ENCODE data around the gene TEAD1. TPM values are rescaled to one million over a fixed set of nuclear protein-coding genes. Genes with fewer than 3 reads are reported as not detected.

TEAD1 gene
- total RNA-seq, 2 experiments from 2014 or later, result 1.0 to 1.5 TPM

DNA sequence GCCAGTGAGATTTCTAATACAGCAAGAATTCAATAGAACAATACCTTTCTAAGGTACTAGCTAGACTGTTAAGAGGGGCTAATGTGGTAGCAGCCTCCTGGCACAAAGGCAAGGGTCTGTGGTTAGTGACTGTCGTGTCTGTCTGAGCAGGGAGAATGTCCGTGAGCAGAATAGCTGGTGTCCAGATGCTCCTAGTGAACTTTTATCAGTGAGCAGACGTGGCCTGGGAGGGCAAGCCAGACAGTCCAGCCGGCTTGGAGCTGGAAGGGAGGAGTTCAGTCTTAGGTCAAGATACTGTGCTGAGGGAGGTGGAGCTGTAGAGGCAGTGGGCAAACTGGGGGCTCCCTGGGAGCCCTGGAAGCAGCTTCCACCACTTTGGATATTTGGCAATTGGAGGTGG is 138.6 kb downstream of the TEAD1 start:
- peaks cover 16% of the 10 kb centered on the region for H3K4me1 Mint-ChIP-seq (ENCODE audit: low read depth)
- no peaks in the 10 kb centered on the region for H3K9me3 Mint-ChIP-seq
- no peak for DNase-seq
- intact Hi-C loops (cut with micrococcal nuclease), result no loop called here
- H3K27ac Mint-ChIP-seq, result no peak overlapping the region
- CTCF ChIA-PET, result no interaction called here
- peaks cover 23% of the 10 kb centered on the region for H3K27me3 Mint-ChIP-seq
- H3K4me3 Mint-ChIP-seq, result no peak overlapping the region
- H3K36me3 Mint-ChIP-seq, result no peaks in the 10 kb centered on the region
- POLR2A ChIA-PET, result no interaction called here

DNA sequence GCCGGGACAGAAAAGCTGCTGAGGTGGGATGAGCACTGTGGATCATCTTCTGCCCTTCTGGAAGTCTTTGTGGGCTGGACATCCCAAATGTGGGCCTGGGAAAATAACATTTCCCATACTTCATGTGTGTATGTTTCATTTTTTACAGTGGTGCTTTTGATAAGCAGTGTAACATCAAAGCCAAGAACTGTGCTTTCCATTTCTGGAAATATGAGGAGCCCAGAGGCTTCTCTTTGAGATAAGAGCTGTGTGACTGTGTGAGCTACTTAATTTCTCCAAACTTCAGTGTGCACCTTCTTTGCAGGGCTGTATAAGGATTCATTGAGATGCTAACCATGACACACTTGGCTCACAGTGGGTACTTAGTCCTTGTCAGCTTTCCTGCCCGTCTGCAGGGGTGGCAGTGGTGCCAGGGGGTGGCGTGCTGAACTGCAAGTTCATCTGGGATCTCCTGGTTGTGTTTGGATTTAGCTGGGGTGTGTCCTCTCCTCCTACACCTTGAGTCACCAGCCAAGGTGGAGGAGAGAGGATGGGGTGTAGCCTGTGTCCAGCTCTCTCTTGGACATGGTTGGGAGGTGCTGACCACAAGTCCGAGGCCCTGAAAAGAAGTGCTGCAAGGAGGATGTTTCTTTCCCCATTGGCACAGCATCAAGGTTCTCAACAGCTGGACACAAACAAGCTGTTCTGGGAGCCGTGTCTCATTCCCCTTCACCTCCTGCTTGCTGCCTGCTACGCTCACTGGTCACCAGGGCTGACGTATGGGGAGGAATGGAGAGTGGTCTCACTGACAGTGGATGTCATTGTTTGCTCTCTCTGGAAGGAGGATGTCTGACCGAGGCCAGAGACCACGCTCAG is 139.4 kb downstream of the TEAD1 start:
- ChIA-PET CTCF (no interaction called here), POLR2A (no interaction called here)
- H3K4me1 Mint-ChIP-seq (ENCODE audit: low read depth), result peaks cover 14% of the 10 kb centered on the region
- intact Hi-C loops (cut with micrococcal nuclease), result no loop called here
- no peaks in the 10 kb centered on the region for H3K9me3 Mint-ChIP-seq
- no peak overlapping the region for H3K27ac Mint-ChIP-seq
- H3K4me3 Mint-ChIP-seq, result no peak overlapping the region
- DNase-seq, result no peak
- H3K36me3 Mint-ChIP-seq, result no peaks in the 10 kb centered on the region
- H3K27me3 Mint-ChIP-seq, result peaks cover 23% of the 10 kb centered on the region

DNA sequence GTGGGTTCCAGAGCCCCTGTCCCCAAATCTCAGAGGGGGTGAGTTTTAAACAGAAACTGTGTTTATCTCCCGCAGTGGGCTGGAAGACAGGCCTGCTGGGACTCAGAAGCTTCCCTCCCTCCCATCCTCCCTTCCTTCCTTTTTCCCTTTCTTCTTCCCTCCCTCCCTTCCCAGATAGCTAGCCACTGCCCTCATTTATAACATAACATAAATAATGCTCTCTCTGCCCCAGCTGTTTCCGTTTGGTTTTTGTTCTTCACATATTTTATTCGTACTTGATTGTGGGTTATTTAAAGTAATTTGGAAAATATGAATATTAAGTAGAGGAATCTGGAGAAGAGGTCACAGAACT is 140.9 kb downstream of the TEAD1 start:
- Mint-ChIP-seq H3K36me3 (no peaks in the 10 kb centered on the region), H3K27ac (no peak overlapping the region), H3K4me1 (ENCODE audit: low read depth) (peaks cover 14% of the 10 kb centered on the region), H3K27me3 (peaks cover 22% of the 10 kb centered on the region), H3K4me3 (no peak overlapping the region), H3K9me3 (no peaks in the 10 kb centered on the region)
- POLR2A ChIA-PET, result no interaction called here
- intact Hi-C loops (cut with micrococcal nuclease), result no loop called here
- DNase-seq, result no peak
- CTCF ChIA-PET, result interaction anchor here (0.6 kb wide), 1 partner anchor 749 kb away, joined by 3 read pairs; no protein-coding TSS in a partner anchor

DNA sequence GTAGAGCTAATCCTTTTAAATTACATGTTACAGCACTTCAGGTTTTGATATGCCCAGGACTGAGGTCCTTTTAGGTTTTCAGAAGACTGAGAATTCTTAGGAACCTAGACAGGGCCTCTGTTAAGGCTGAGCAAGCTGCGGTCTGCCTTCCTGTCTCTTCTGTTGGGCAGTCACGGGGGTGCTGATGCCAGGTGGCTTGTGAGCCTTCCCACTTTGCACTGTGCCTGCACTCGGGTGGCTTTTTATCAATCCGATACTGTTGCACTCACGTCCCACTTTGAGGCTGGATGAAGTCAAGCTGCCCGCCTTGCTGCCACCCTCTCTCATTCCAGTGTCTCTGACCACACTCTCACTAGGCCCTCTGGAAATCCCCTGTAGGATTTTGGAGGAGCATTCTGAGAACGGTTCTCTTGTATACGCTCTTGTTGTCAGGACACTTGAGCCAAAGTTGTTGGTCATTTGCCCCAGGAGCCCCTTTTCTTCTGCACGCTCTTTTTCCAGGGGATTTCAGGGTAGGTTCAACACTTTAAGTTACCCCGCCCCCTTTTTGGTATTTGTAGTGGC is 141.8 kb downstream of the TEAD1 start:
- Mint-ChIP-seq H3K27me3 (peaks cover 22% of the 10 kb centered on the region), H3K4me1 (ENCODE audit: low read depth) (peaks cover 14% of the 10 kb centered on the region), H3K4me3 (no peak overlapping the region), H3K27ac (no peak overlapping the region), H3K36me3 (no peaks in the 10 kb centered on the region), H3K9me3 (no peaks in the 10 kb centered on the region)
- CTCF ChIA-PET, result no interaction called here
- POLR2A ChIA-PET, result no interaction called here
- intact Hi-C loops (cut with micrococcal nuclease), result no loop called here
- no peak for DNase-seq

DNA sequence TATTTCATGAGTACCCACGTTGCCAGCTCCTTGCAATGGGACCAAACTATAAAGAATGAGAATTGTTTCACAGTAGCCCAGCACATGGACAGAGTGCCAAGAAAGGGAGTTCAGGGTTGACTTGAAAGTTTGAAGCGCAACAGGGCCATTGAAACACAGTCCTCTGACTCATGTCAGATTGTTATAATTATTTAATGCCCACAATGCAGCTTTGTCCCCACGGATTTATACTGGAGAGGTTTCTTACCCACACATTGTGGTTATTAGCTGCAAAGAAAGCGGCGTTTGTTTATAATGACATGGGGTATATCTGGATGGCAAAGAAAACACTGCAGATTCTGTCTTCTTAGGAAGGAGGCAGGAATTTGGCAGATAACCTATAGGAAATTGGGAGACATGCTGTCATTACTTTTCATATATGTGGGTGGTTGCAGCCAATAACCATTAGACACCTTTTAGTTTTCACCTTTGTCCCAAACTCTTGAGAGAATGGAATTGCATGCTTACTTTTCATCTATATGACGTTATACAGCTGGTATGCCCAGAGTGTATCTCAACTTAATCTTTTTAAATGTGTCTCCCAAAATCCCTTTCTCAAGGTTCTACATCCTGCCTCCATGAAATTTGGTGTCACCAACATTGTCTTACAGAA is 143.6 kb downstream of the TEAD1 start:
- Mint-ChIP-seq H3K36me3 (no peaks in the 10 kb centered on the region), H3K27ac (no peak overlapping the region), H3K27me3 (peaks cover 21% of the 10 kb centered on the region), H3K4me3 (no peak overlapping the region), H3K4me1 (ENCODE audit: low read depth) (peaks cover 14% of the 10 kb centered on the region), H3K9me3 (no peaks in the 10 kb centered on the region)
- intact Hi-C loops (cut with micrococcal nuclease), result no loop called here
- DNase-seq, result no peak
- ChIA-PET POLR2A (no interaction called here), CTCF (interaction anchor here (1.2 kb wide), 1 partner anchor 487 kb away, joined by 3 read pairs; no protein-coding TSS in a partner anchor)

DNA sequence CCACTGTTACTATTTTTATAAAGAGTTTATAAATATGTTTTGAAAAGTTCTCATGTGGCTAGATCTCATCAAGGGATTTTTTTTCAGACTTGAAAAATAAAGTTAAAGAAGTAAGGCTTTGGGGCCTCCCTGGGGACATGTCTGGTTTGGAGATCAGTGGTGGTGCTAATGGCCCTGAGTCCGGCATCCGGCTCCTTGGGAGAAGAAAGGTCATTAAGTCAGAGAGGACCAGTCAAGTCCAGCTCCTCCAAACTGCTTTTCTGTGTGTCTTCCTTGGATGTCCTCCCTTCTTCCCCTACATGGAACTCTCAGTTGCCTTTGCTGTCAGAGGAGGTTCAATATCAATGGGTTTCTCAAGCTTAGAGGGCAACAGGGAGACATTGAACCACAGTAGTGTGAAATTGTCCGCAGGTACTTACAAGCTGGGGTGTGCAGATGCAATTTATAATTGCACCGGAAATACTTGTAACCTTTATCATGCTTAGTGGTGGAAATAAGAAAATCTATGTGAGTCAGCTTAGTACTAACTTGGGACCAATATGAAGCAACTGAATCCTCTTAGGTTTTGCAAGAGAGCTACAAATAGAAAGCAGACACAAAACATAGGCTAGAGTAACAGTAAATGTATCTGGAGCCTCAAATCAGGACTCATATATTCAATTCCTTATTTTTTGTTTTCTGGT is 144.3 kb downstream of the TEAD1 start:
- Mint-ChIP-seq H3K27ac (no peak overlapping the region), H3K36me3 (no peaks in the 10 kb centered on the region), H3K4me3 (no peak overlapping the region), H3K27me3 (peaks cover 19% of the 10 kb centered on the region), H3K4me1 (ENCODE audit: low read depth) (peaks cover 14% of the 10 kb centered on the region), H3K9me3 (no peaks in the 10 kb centered on the region)
- intact Hi-C loops (cut with micrococcal nuclease), result no loop called here
- no peak for DNase-seq
- CTCF ChIA-PET, result interaction anchor here (1.2 kb wide), 1 partner anchor 487 kb away, joined by 3 read pairs; no protein-coding TSS in a partner anchor
- POLR2A ChIA-PET, result no interaction called here

DNA sequence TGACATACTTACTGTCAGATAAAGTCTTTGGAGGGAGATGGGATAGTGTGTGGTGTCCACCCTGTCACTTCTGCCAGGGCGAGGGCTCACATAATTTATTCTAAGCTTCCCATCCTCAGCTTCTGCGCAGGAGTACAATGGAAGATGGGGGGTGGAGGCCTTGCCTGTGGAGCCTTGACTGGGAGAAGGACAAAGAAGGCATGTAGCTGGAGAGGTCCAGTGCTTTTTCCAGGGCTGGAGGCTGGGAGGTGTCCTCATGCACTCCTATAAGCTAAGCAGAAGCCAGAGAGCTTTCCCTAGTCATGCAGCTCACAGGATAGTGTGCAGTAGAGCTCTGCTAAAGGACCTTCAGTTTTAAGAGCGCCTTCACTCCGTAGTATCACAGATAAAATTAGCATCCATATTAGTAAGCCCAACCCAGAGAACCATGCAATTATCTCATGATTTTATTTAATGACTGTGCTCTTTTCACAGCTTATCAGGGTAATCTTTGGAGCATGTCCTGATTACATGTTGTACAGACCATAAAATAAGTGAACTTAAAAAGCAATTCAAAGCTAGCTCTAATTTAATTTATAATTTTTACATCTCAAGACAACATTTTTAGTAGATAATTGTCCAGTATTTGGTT is 148.3 kb downstream of the TEAD1 start:
- POLR2A ChIA-PET, result interaction anchor here (0.6 kb wide), 1 partner anchor 460 kb away, joined by 3 read pairs; no protein-coding TSS in a partner anchor
- H3K4me1 Mint-ChIP-seq (ENCODE audit: low read depth), result no peaks in the 10 kb centered on the region
- no peaks in the 10 kb centered on the region for H3K36me3 Mint-ChIP-seq
- DNase-seq, result no peak
- H3K27me3 Mint-ChIP-seq, result peaks cover 31% of the 10 kb centered on the region
- no peaks in the 10 kb centered on the region for H3K9me3 Mint-ChIP-seq
- no peak overlapping the region for H3K27ac Mint-ChIP-seq
- CTCF ChIA-PET, result no interaction called here
- no peak overlapping the region for H3K4me3 Mint-ChIP-seq
- intact Hi-C loops (cut with micrococcal nuclease), result no loop called here

DNA sequence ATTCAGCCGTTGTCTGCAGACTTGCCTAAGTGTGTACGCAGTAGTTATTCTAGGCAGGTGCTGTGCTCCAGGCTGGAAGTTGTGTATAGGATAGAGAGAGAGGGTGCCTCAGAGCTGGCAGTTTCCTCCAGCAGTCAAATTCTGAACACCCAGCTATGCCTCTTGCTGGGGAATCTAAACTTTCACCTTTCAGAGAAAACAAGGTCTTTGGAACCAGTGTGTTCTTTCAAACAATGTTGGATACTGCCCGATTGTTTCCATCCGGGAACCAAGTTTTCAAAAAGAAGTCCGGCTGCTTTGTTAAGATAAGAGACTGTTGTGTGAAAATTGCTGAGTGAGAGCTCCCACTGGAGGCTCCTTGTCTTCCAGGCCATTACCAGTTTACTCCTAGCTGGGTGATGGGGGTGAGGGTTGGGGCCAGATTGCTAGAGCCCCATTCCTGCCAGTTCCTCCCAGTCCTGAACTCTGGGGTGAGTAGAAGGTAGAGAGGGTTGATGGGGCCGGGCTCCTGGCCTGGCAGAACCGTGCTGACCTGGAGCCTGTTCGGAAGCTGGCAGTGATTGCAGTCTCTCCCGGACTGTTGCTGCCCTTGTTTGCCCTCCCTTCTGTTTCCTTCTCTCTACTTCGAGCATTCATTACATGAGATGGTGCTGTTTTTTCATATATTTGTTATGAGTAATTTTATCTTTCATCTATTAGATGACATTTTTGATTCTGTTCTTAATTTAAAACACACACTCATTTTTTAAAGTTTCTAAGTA is 150.2 kb downstream of the TEAD1 start:
- Mint-ChIP-seq H3K4me1 (ENCODE audit: low read depth) (peaks cover 7% of the 10 kb centered on the region), H3K36me3 (no peaks in the 10 kb centered on the region), H3K27me3 (peaks cover 47% of the 10 kb centered on the region), H3K27ac (no peak overlapping the region), H3K4me3 (no peak overlapping the region), H3K9me3 (no peaks in the 10 kb centered on the region)
- ChIA-PET POLR2A (no interaction called here), CTCF (no interaction called here)
- intact Hi-C loops (cut with micrococcal nuclease), result no loop called here
- no peak for DNase-seq

DNA sequence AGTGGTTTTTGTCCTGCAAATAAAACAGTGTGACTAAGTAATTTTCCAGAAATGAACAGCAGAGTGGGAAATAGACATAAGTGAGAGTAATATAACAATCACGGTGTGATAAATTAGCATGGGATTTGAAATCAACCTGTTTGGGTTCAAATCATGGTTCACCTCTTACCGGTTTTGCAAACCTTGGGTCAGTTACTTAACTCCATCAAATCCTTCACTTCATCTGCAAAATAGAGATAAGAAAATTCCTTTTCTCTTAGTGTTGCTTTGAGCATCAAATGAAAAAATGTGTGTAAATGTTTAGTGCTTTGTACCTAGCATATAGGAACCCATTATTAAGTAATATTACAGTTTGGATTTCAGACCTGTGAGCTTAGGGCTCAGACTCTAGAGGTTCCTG is 152.2 kb downstream of the TEAD1 start:
- no peak overlapping the region for H3K27ac Mint-ChIP-seq
- ChIA-PET CTCF (no interaction called here), POLR2A (no interaction called here)

DNA sequence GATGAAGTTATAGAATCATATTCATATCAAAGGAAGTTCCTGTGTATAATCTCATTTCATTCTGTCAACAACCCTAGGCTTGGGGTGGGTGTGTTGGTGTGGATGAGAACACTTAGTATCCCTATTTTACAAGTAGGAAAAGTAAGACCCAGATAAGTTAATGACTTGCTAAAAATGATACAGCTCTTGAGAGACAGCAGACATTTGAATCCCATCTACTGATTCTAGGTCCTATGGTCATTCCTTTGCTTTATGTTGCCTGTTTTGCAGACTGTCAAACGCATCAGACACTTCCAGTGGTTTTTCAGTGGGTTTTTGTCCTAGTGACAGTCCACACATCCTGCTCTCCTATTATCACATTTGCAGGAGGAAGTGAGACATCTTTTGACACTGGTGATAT is 153.1 kb downstream of the TEAD1 start:
- no peaks in the 10 kb centered on the region for H3K9me3 Mint-ChIP-seq
- peaks cover 7% of the 10 kb centered on the region for H3K4me1 Mint-ChIP-seq (ENCODE audit: low read depth)
- no peak for DNase-seq
- ChIA-PET CTCF (no interaction called here), POLR2A (no interaction called here)
- H3K27me3 Mint-ChIP-seq, result peaks cover 56% of the 10 kb centered on the region
- H3K4me3 Mint-ChIP-seq, result no peak overlapping the region
- no peaks in the 10 kb centered on the region for H3K36me3 Mint-ChIP-seq
- intact Hi-C loops (cut with micrococcal nuclease), result no loop called here
- H3K27ac Mint-ChIP-seq, result no peak overlapping the region

More for the DNA sequence above, 152.2 kb downstream of the TEAD1 start:
- no peak for DNase-seq
- Mint-ChIP-seq H3K36me3 (no peaks in the 10 kb centered on the region), H3K9me3 (no peaks in the 10 kb centered on the region), H3K27me3 (peaks cover 61% of the 10 kb centered on the region), H3K4me3 (no peak overlapping the region), H3K4me1 (ENCODE audit: low read depth) (peaks cover 7% of the 10 kb centered on the region)
- intact Hi-C loops (cut with micrococcal nuclease), result no loop called here

DNA sequence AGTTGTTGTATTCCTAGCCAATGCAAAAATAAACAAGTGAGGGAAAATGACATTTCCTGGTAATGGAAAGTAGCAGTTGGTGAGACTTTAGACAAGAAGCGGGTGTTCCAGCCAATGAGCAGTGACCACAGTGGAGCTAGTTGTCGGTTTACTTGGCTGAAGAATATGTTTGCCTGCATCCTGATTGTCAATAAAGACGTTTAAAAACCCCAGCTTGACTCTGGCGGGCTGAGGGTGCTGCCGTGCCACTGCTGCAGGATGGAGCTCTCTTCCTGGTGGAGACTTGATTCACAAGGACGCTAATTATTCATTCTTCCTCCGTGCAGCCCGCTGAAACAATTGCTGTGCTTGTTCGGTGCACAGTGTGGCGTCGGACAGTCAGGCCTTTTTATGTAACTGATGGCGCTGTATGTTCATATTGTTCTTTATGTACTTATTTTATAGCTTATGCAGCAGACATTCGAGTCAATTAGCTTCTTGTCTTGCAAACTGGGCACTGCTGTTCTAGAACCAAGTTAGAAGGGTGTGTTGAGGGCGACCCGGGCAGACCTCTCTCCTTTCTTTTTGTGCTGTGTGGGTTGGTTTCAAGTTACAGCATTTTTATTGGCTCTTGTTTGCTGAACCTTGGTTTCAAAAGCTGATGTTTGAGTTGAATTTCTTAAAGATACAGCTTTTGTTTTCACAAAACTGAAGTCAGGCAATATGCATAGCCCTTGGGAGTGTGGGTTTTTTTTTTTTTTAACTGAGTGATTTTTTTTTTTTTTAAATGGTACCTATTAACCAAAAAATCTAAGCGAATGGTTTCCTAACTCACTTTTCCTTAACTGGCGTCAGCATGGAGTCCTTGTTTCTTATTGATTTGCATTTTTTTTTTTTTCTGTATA is 153.9 kb downstream of the TEAD1 start:
- no peaks in the 10 kb centered on the region for H3K9me3 Mint-ChIP-seq
- POLR2A ChIA-PET, result interaction anchor here (1.0 kb wide), 1 partner anchor 17 kb away, joined by 3 read pairs; no protein-coding TSS in a partner anchor
- no peaks in the 10 kb centered on the region for H3K36me3 Mint-ChIP-seq
- CTCF ChIA-PET, result interaction anchor here (1.0 kb wide), 1 partner anchor 229 kb away, joined by 3 read pairs; no protein-coding TSS in a partner anchor
- H3K27ac Mint-ChIP-seq, result no peak overlapping the region
- DNase-seq, result no peak
- no peak overlapping the region for H3K4me3 Mint-ChIP-seq
- H3K27me3 Mint-ChIP-seq, result peaks cover 60% of the 10 kb centered on the region
- peaks cover 7% of the 10 kb centered on the region for H3K4me1 Mint-ChIP-seq (ENCODE audit: low read depth)
- intact Hi-C loops (cut with micrococcal nuclease), result no loop called here
